H1 (cell line): ENCODE measurements around the gene CCL26. TPM values are rescaled to one million over a fixed set of nuclear protein-coding genes. Genes with fewer than 3 reads are reported as not detected.

Source experiments
- CTCF ChIA-PET: fragments of 300-600 bp; sonication (Branson Sonifier 250); formaldehyde crosslinking; loops from one replicate; lab custom pipeline; 2021; ENCODE audit not compliant: partially characterized antibody; lab: Charles Lee
- POLR2A ChIA-PET: fragments of 300-600 bp; sonication (Branson Sonifier 250); formaldehyde crosslinking; loops from one replicate; lab custom pipeline; 2021; ENCODE audit warnings: inconsistent platforms; ENCODE audit not compliant: partially characterized antibody; lab: Charles Lee
- DNase-seq, 2 experiments: peaks; one replicate each; pipeline versions ENCODE4 v3.0.0 to v3.0.0-alpha.2; 2010 to 2022; ENCODE audit warnings: low spot score in 2 of 2, low read depth in 1 of 2, mixed read lengths in 1 of 2
- FAIRE-seq: peaks from 2 replicates; lab custom pipeline; 2011; peaks lifted over from hg19 to GRCh38; lab: Jason Lieb, UNC
- H2AFZ ChIP-seq: 2 replicates; pipeline ENCODE4 v1.8.1; 2012; ENCODE audit warnings: low read length, inconsistent platforms
- H2AK5ac ChIP-seq: 2 replicates; pipeline ENCODE4 v1.6.1; 2013; ENCODE audit warnings: low read depth, low read length
- H2BK120ac ChIP-seq: replicated peaks from 2 replicates; pipeline ENCODE3; 2013; ENCODE audit warnings: low read depth, low read length, inconsistent platforms
- H2BK12ac ChIP-seq: 2 replicates; pipeline ENCODE4 v1.6.1; 2013; ENCODE audit warnings: low read depth, low read length
- H2BK15ac ChIP-seq: 2 replicates; pipeline ENCODE4 v1.6.1; 2013; ENCODE audit warnings: low read length
- H2BK20ac ChIP-seq: 2 replicates; pipeline ENCODE4 v1.6.1; 2013; ENCODE audit warnings: low read length
- H2BK5ac ChIP-seq: 2 replicates; pipeline ENCODE4 v1.6.1; 2013; ENCODE audit warnings: low read depth, low read length
- H3K14ac ChIP-seq: 2 replicates; pipeline ENCODE4 v1.6.1; 2013; ENCODE audit warnings: inconsistent platforms; ENCODE audit not compliant: insufficient read length
- H3K18ac ChIP-seq: 2 replicates; pipeline ENCODE4 v1.6.1; 2013; ENCODE audit warnings: low read length; ENCODE audit errors: extremely low read depth
- H3K23ac ChIP-seq: 2 replicates; pipeline ENCODE4 v1.6.1; 2013; ENCODE audit warnings: inconsistent platforms; ENCODE audit not compliant: insufficient read length
- H3K23me2 ChIP-seq: 2 replicates; pipeline ENCODE4 v1.6.1; 2013; ENCODE audit warnings: low read depth, low read length
- H3K27ac ChIP-seq: 2 replicates; pipeline ENCODE4 v1.6.1; 2011; ENCODE audit warnings: low read depth, low read length, inconsistent platforms
- H3K27me3 ChIP-seq, 4 experiments: replicated peaks in 1 of 4; 1 replicate in 1 of 4; 2 replicates in 3 of 4; pipeline versions ENCODE4 v1.6.1 to v1.8.1; 2011 to 2013; ENCODE audit warnings: low read length in 3 of 4, mild to moderate bottlenecking in 3 of 4, inconsistent platforms in 2 of 4, mixed read lengths in 2 of 4, moderate library complexity in 1 of 4; ENCODE audit not compliant: control insufficient read depth in 3 of 4, insufficient read depth in 3 of 4; ENCODE audit errors: extremely low read depth in 1 of 4
- H3K36me3 ChIP-seq, 4 experiments: 2 replicates each; pipeline versions ENCODE4 v1.6.1 to v1.8.1; 2011 to 2013; ENCODE audit warnings: mild to moderate bottlenecking in 4 of 4, low read length in 3 of 4, moderate library complexity in 2 of 4, control low read depth in 1 of 4, inconsistent platforms in 1 of 4; ENCODE audit not compliant: insufficient read depth in 4 of 4, control insufficient read depth in 2 of 4
- H3K4ac ChIP-seq: replicated peaks from 2 replicates; pipeline ENCODE3; 2013; ENCODE audit warnings: low read length, low read depth, mixed read lengths, inconsistent platforms; ENCODE audit not compliant: insufficient read length
- H3K4me1 ChIP-seq, 4 experiments: replicated peaks in 1 of 4; 1 replicate in 1 of 4; 2 replicates in 3 of 4; pipeline versions ENCODE4 v1.6.1 to v1.8.1; 2011 to 2013; ENCODE audit warnings: low read length in 3 of 4, inconsistent platforms in 2 of 4, mixed read lengths in 1 of 4; ENCODE audit not compliant: insufficient read depth in 4 of 4, control insufficient read depth in 3 of 4
- H3K4me2 ChIP-seq, 2 experiments: 2 replicates each; pipeline versions ENCODE4 v1.6.1 to v1.8.1; 2011 to 2013; ENCODE audit warnings: low read depth in 2 of 2, low read length in 2 of 2, control low read depth in 1 of 2, inconsistent platforms in 1 of 2, mild to moderate bottlenecking in 1 of 2; ENCODE audit not compliant: insufficient read depth in 1 of 2
- H3K4me3 ChIP-seq, 4 experiments: fragments of 200-600, 300-600 bp in 1 of 4; sonication (generic), shearing (Covaris generic), sonication (Bioruptor Twin) in 1 of 4; 2 replicates each; pipeline versions ENCODE4 v1.5.1 to v1.8.1; 2011 to 2016; ENCODE audit warnings: low read length in 4 of 4, low read depth in 3 of 4, control low read depth in 2 of 4, inconsistent platforms in 2 of 4, mild to moderate bottlenecking in 2 of 4, mixed read lengths in 1 of 4, moderate library complexity in 1 of 4; ENCODE audit not compliant: insufficient read depth in 2 of 4; ENCODE audit errors: extremely low read depth in 1 of 4
- H3K56ac ChIP-seq: replicated peaks from 2 replicates; pipeline ENCODE3; 2013; ENCODE audit warnings: low read depth, mild to moderate bottlenecking, mixed read lengths, low read length, inconsistent platforms; ENCODE audit not compliant: insufficient read length
- H3K79me1 ChIP-seq: 2 replicates; pipeline ENCODE4 v1.6.1; 2013; ENCODE audit warnings: low read depth, low read length, control low read depth
- H3K79me2 ChIP-seq, 2 experiments: 2 replicates each; pipeline versions ENCODE4 v1.6.1 to v1.8.1; 2012 to 2013; ENCODE audit warnings: low read length in 2 of 2, mild to moderate bottlenecking in 2 of 2, inconsistent platforms in 1 of 2; ENCODE audit not compliant: insufficient read depth in 2 of 2, control insufficient read depth in 1 of 2
- H3K9ac ChIP-seq, 4 experiments: replicated peaks in 1 of 4; 1 replicate in 1 of 4; 2 replicates in 3 of 4; pipeline versions ENCODE4 v1.6.1 to v1.8.1; 2011 to 2013; ENCODE audit warnings: low read depth in 3 of 4, low read length in 3 of 4, control low read depth in 2 of 4, mild to moderate bottlenecking in 2 of 4, moderate library complexity in 2 of 4, inconsistent platforms in 1 of 4; ENCODE audit errors: extremely low read depth in 1 of 4
- H3K9me3 ChIP-seq, 2 experiments: 2 replicates each; pipeline versions ENCODE4 v1.6.1 to v1.8.1; 2012 to 2013; ENCODE audit warnings: mild to moderate bottlenecking in 2 of 2, moderate library complexity in 2 of 2, control low read depth in 1 of 2, inconsistent platforms in 1 of 2, low read depth in 1 of 2, low read length in 1 of 2, mixed read lengths in 1 of 2; ENCODE audit not compliant: insufficient read depth in 2 of 2
- H4K20me1 ChIP-seq, 2 experiments: replicated peaks in 1 of 2; 2 replicates each; pipeline versions ENCODE3 to v1.8.1; 2011 to 2013; ENCODE audit warnings: inconsistent platforms in 2 of 2, low read length in 2 of 2, mild to moderate bottlenecking in 1 of 2; ENCODE audit not compliant: insufficient read depth in 2 of 2, control insufficient read depth in 1 of 2
- H4K5ac ChIP-seq: 2 replicates; pipeline ENCODE4 v1.6.1; 2013; ENCODE audit warnings: low read length, low read depth, mixed read lengths, inconsistent platforms; ENCODE audit not compliant: insufficient read length
- H4K8ac ChIP-seq: 2 replicates; pipeline ENCODE4 v1.8.0; 2013; ENCODE audit warnings: mild to moderate bottlenecking, moderate library complexity, low read length, inconsistent platforms; ENCODE audit not compliant: insufficient read depth; ENCODE audit errors: extremely low read depth
- H4K91ac ChIP-seq: replicated peaks from 2 replicates; pipeline ENCODE3; 2013; ENCODE audit warnings: low read length, mixed read lengths, inconsistent platforms; ENCODE audit not compliant: insufficient read length
- JUN ChIP-seq: IDR thresholded peaks from 2 replicates; pipeline ENCODE4 v1.6.1; 2011; ENCODE audit warnings: low read depth, mild to moderate bottlenecking, improper control_type of control experiment, low read length
- NANOG ChIP-seq: IDR thresholded peaks from 2 replicates; pipeline ENCODE4 v1.6.1; 2011; ENCODE audit warnings: low read length, low read depth, mild to moderate bottlenecking, inconsistent platforms; ENCODE audit not compliant: insufficient read depth, poor library complexity, severe bottlenecking
- PHF8 ChIP-seq: fragments of 200-600 bp; sonication (generic); conservative IDR thresholded peaks from 2 replicates; pipeline ENCODE4 v1.7.1; 2012; ENCODE audit warnings: low read depth, mild to moderate bottlenecking, inconsistent platforms, low read length, moderate library complexity
- RXRA ChIP-seq: IDR thresholded peaks from 2 replicates; pipeline ENCODE4 v1.6.1; 2011; ENCODE audit warnings: low read depth, mild to moderate bottlenecking, low read length, moderate library complexity; ENCODE audit not compliant: insufficient read depth
- TAF1 ChIP-seq: IDR thresholded peaks from 2 replicates; pipeline ENCODE4 v1.6.1; 2011; ENCODE audit warnings: mild to moderate bottlenecking, low read depth, low read length
- WGBS, 2 experiments: shearing (Covaris generic) in 1 of 2; methylation state at CpG; one replicate each; pipeline versions ENCODE4 v1.1.6 to v1.1.7; 2013 to 2015; ENCODE audit warnings: low lambda C conversion rate in 2 of 2, mixed read lengths in 2 of 2, inconsistent platforms in 1 of 2, low coverage in 1 of 2, missing lambda C conversion rate in 1 of 2; ENCODE audit not compliant: insufficient replicate concordance in 2 of 2, insufficient coverage in 1 of 2, insufficient read length in 1 of 2; ENCODE audit errors: extremely low coverage in 1 of 2, missing lambda C conversion rate in 1 of 2; 5-methylcytosine and 5-hydroxymethylcytosine counted together
- polyA plus RNA-seq, 7 experiments: library from polyadenylated mRNA; depleted of rRNA in 3 of 7; stranded (reverse) in 5 of 7; unstranded in 2 of 7; fragments of >200 nt in 5 of 7; fragments of 200-250 nt in 2 of 7; gene quantifications; 1 replicate in 5 of 7; 2 replicates in 1 of 7; 4 replicates in 1 of 7; pipeline versions ENCODE4 v1.2.1 to v1.2.3, GENCODE V29; 2011 to 2013; ENCODE audit warnings: missing spikeins in 2 of 7, mixed read lengths in 2 of 7
- total RNA-seq: library from RNA; stranded (reverse); fragmentation: NEBNext Ultra II Directional; extraction: Animal tissue kit (Norgen Biotek cat#: 25700); gene quantifications from 2 replicates; pipeline ENCODE4 v1.2.1, GENCODE V29; 2021
- TF ChIP-seq, protein P1 (sequence below): IDR thresholded peaks from 2 replicates; pipeline ENCODE4 v1.6.1; 2011; ENCODE audit warnings: low read length, improper control_type of control experiment
- TF ChIP-seq, protein P2 (sequence below), 3 experiments: IDR thresholded peaks; 1 replicate in 2 of 3; 2 replicates in 1 of 3; pipeline versions ENCODE4 v1.5.1 to v1.6.1; 2011; ENCODE audit warnings: low read length in 3 of 3, mild to moderate bottlenecking in 3 of 3, inconsistent platforms in 2 of 3, low read depth in 1 of 3, moderate library complexity in 1 of 3; ENCODE audit not compliant: insufficient read depth in 1 of 3; ENCODE audit errors: control extremely low read depth in 1 of 3

Gene CCL26
- total and polyA plus RNA-seq, 2 of the 8 experiments (the other 6 are each of a cell fraction or from before 2014, with no cell fraction given), result 8.7 to 14.9 TPM

DNA sequence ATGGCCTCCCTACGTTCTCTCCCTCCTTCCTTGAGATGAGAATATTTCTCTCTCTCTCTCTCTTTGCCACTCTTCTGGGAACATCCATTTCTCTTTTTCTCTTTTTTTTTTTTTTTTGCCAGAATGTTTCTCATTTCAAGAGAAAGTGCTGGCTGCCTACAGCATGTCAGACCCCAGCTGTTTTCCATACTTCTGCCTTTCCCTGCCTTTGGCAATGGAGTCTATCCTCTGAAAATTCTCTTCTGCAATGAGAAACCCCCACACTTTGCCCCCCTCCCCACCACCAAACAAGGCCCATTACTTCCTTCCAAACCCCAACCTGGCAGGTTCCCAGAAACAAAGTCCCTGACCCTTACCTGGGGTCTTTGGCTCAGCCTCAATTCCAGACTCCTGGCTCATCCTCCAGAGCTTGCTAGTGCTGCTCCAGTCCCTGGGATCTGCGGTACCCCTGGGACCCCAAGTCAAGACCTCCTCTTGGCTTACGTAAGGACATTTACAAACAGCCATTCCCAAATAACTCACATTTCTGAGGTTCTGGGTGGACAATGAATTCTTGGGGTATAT, 17.4 kb upstream of the CCL26 start:
- H4K8ac ChIP-seq, result no peak overlapping the region
- H3K23me2 ChIP-seq, result no peaks in the 10 kb centered on the region
- no peak overlapping the region for H2BK12ac ChIP-seq
- H2BK15ac ChIP-seq, result no peak overlapping the region
- no peak overlapping the region for H4K5ac ChIP-seq
- H2AFZ ChIP-seq, result no peak overlapping the region
- H4K20me1 ChIP-seq, result no peaks in the 10 kb centered on the region
- H3K18ac ChIP-seq, result no peak overlapping the region
- H3K23ac ChIP-seq, result no peak overlapping the region
- peak overlapping the region; percentile 47 for H2BK120ac ChIP-seq
- H3K56ac ChIP-seq, result no peak overlapping the region
- no peak for FAIRE-seq
- no peaks in the 10 kb centered on the region for H3K79me2 ChIP-seq
- no peaks in the 10 kb centered on the region for H3K27me3 ChIP-seq
- H2BK20ac ChIP-seq, result 0 out of 2 replicates have a peak overlapping the region, but pooled peaks have one; percentile 80
- WGBS, 2 experiments, result 96% methylated on average over 3 of the region's 3 CpGs; no CpG with 5 or more reads in 1 of the 2 experiments
- H2AK5ac ChIP-seq, result peak overlapping the region; percentile 75; the same call in 1 of the 2 replicates
- H3K9ac ChIP-seq, result no peak overlapping the region
- no peak overlapping the region for H3K14ac ChIP-seq
- H4K91ac ChIP-seq, result no peak overlapping the region
- H3K4me1 ChIP-seq, result peaks cover 4 to 16% (median 9%) of the 10 kb centered on the region in 4 experiments; a peak in 5 of 7 replicates
- H3K4ac ChIP-seq, result no peak overlapping the region
- no peaks in the 10 kb centered on the region for H3K79me1 ChIP-seq
- DNase-seq, result no peak
- no peaks in the 10 kb centered on the region for H3K9me3 ChIP-seq
- no peak overlapping the region for H3K4me2 ChIP-seq
- CTCF ChIA-PET, result no interaction called here
- POLR2A ChIA-PET, result interaction anchor here (0.6 to 1.1 kb wide), 2 partner anchors 24 to 274 kb away, joined by 3 to 4 read pairs; no protein-coding TSS in a partner anchor
- H3K4me3 ChIP-seq, result no peak overlapping the region
- H2BK5ac ChIP-seq, result no peak overlapping the region
- no peak overlapping the region for H3K27ac ChIP-seq
- peaks cover 0 to 4% (median 0%) of the 10 kb centered on the region in 4 experiments; a peak in 2 of 8 replicates for H3K36me3 ChIP-seq
- TF ChIP-seq, protein P1, sequence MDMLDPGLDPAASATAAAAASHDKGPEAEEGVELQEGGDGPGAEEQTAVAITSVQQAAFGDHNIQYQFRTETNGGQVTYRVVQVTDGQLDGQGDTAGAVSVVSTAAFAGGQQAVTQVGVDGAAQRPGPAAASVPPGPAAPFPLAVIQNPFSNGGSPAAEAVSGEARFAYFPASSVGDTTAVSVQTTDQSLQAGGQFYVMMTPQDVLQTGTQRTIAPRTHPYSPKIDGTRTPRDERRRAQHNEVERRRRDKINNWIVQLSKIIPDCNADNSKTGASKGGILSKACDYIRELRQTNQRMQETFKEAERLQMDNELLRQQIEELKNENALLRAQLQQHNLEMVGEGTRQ, result no peak
- TF ChIP-seq NANOG (no peak), TAF1 (no peak), JUN (no peak), PHF8 (no peak), RXRA (no peak)
- TF ChIP-seq, protein P2, sequence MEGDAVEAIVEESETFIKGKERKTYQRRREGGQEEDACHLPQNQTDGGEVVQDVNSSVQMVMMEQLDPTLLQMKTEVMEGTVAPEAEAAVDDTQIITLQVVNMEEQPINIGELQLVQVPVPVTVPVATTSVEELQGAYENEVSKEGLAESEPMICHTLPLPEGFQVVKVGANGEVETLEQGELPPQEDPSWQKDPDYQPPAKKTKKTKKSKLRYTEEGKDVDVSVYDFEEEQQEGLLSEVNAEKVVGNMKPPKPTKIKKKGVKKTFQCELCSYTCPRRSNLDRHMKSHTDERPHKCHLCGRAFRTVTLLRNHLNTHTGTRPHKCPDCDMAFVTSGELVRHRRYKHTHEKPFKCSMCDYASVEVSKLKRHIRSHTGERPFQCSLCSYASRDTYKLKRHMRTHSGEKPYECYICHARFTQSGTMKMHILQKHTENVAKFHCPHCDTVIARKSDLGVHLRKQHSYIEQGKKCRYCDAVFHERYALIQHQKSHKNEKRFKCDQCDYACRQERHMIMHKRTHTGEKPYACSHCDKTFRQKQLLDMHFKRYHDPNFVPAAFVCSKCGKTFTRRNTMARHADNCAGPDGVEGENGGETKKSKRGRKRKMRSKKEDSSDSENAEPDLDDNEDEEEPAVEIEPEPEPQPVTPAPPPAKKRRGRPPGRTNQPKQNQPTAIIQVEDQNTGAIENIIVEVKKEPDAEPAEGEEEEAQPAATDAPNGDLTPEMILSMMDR (IDR thresholded peaks at IDR 0.05; ENCODE audit: control extremely low read depth in 1 of 3, insufficient read depth in 1 of 3, low read depth in 1 of 3, low read length in 3 of 3), result no peak
